Measurements from ENCODE around the gene IFNE. TPM values are rescaled to one million over a fixed set of nuclear protein-coding genes. Genes with fewer than 3 reads are reported as not detected.

The IFNE gene
- total and polyA plus RNA-seq, 7 donors = not detected

DNA sequence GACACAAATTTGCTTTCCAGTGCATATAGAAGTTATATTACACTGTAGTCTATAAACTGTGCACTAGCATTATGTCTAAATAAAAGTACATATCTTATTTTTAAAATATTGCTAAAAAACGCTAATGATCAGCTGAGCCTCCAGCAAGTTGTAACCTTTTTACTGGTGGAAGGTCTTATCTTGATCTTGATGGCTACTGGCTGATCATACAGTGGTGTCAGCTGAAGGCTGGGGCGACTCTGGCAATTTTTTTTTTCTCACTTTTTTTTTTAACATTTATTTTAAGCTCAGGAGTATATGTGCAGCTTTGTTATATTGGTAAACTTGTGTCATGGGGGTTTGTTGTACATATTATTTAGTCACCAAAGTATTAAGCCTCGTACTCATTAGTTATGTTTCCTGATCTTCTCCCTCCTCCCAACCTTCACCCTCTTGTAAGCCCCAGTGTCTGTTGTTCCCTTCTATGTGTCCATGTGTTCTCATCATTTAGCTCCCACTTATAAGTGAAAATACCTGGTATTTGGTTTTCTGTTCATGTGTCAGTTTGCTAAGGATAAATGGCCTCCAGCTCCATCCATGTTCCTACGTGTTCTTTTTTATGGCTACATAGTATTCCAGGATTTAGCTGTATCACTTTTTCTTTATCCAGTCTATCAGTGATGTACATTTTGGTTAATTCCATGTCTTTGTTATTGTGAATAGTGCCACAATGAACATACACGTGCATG is 38.6 kb upstream of the IFNE start:
- no peak overlapping the region for H3K27ac ChIP-seq
- intact Hi-C loops (cut with DNase I) = no loop called here
- WGBS, 2 donors = 63 to 90% methylated on average over 5 of the region's 5 CpGs
- peaks cover 0 to 2% (median 0%) of the 10 kb centered on the region in 4 donors for H3K9me3 ChIP-seq
- no peaks in the 10 kb centered on the region for H3K4me1 ChIP-seq
- TF ChIP-seq POLR2A (IDR thresholded peaks at IDR 0.05) (no peak), POLR2AphosphoS5 (IDR thresholded peaks at IDR 0.05) (no peak), CTCF (IDR thresholded peaks at IDR 0.05) (no peak), EP300 (IDR thresholded peaks at IDR 0.05) (no peak)
- H3K27me3 ChIP-seq = no peaks in the 10 kb centered on the region
- no peaks in the 10 kb centered on the region for H3K36me3 ChIP-seq
- DNase-seq = no peak
- H3K4me3 ChIP-seq = no peak overlapping the region

DNA sequence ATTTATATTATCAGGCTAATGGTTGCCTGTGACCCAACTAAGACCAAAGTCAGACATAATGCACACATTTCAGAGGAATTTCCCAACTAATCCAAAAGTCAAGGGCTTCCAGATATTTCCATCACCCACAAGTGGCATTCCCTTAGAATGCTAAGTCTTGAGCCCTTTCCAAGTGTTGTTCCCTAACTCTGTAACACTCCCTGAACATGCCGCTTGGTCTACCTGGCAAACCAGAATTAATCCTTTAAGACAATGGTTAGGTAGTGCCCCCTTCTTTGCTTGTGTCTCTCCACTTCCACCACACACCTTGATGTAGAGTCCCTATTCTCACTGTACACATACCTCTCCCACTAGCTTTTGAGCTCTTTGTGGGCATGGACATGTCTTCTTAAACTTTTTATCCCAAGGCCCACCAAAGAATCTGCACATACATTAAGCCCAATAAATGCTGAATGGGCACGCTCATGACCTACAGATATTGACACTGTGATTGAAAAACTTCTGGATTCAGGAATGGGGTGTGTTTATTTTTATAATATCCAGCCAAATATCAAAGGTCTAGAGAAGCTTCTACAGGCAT is 37.8 kb upstream of the IFNE start:
- no peak for DNase-seq

DNA sequence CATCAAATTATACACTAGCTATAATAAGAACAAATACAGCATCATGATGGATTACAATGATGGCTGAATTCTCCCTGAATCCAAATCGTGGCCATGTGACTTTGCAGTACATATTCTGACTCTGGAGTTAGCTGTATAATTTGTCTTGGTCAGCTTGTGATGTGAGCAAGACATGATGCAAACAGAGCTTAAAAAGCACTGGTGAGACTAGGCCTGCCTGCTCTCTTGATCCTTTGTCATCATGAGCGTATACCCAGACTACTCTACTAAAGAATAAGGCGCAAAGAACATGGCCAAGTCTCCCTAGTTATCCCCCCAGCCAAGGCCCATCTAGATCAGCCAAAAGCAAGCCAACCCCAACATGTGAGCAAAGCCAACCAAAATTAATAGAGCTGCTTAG is 34.7 kb upstream of the IFNE start:
- H3K9me3 ChIP-seq = no peaks in the 10 kb centered on the region
- WGBS, 2 donors = 85 to 92% methylated on average over 3 of the region's 3 CpGs
- H3K27ac ChIP-seq = no peak overlapping the region
- H3K36me3 ChIP-seq = no peaks in the 10 kb centered on the region
- intact Hi-C loops (cut with DNase I) = no loop called here
- no peaks in the 10 kb centered on the region for H3K4me1 ChIP-seq
- DNase-seq = no peak
- no peak for TF ChIP-seq POLR2AphosphoS5 (IDR thresholded peaks at IDR 0.05)
- no peak for TF ChIP-seq EP300 (IDR thresholded peaks at IDR 0.05)
- TF ChIP-seq POLR2A (IDR thresholded peaks at IDR 0.05) = no peak
- TF ChIP-seq CTCF (IDR thresholded peaks at IDR 0.05) = no peak
- no peak overlapping the region for H3K4me3 ChIP-seq
- no peaks in the 10 kb centered on the region for H3K27me3 ChIP-seq

More for the DNA sequence above, 37.8 kb upstream of the IFNE start:
- Histone ChIP-seq H3K27ac (no peak overlapping the region), H3K4me1 (no peaks in the 10 kb centered on the region), H3K9me3 (peaks cover 0 to 2% (median 0%) of the 10 kb centered on the region in 4 donors), H3K27me3 (no peaks in the 10 kb centered on the region), H3K36me3 (no peaks in the 10 kb centered on the region), H3K4me3 (no peak overlapping the region)
- 85 to 88% methylated on average over 2 of the region's 2 CpGs for WGBS, 2 donors
- TF ChIP-seq CTCF (IDR thresholded peaks at IDR 0.05) = no peak
- no peak for TF ChIP-seq EP300 (IDR thresholded peaks at IDR 0.05)
- TF ChIP-seq POLR2A (IDR thresholded peaks at IDR 0.05) = no peak
- no peak for TF ChIP-seq POLR2AphosphoS5 (IDR thresholded peaks at IDR 0.05)
- intact Hi-C loops (cut with DNase I) = no loop called here

DNA sequence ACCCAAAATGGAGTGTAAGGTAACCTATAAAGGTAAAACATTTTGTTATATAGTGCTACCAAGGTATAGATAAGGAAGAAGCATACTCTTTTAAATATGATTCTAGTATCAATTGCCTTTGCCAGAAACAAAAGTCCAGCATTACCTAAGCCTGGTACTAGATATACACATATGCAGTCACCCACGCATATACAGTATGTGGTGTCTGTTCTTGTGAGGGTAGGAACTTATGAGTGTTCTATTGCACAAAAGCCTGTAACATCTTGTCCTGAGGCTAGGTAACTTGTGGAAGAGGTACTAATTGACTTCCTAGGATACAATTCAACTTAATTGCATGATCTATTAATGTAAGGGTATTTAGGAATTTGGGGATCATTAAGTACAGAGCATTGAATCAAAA is 31.3 kb upstream of the IFNE start:
- DNase-seq = no peak
- H3K9me3 ChIP-seq = no peaks in the 10 kb centered on the region
- no peak overlapping the region for H3K4me3 ChIP-seq
- no peaks in the 10 kb centered on the region for H3K27me3 ChIP-seq
- 91 to 95% methylated on average over 1 of the region's 1 CpG for WGBS, 2 donors
- no peak overlapping the region for H3K27ac ChIP-seq
- TF ChIP-seq POLR2AphosphoS5 (IDR thresholded peaks at IDR 0.05) (no peak), EP300 (IDR thresholded peaks at IDR 0.05) (no peak), POLR2A (IDR thresholded peaks at IDR 0.05) (no peak), CTCF (IDR thresholded peaks at IDR 0.05) (no peak)
- H3K36me3 ChIP-seq = no peaks in the 10 kb centered on the region
- no peaks in the 10 kb centered on the region for H3K4me1 ChIP-seq
- intact Hi-C loops (cut with DNase I) = no loop called here

Data from sigmoid colon (tissue), 7 donors.